GM12801 (cell line): ENCODE data around the gene MCTP1.

Experiments
- TF ChIP-seq, protein P1 (sequence below): IDR thresholded peaks from one replicate; pipeline ENCODE4 v1.5.1; 2011; ENCODE audit warnings: control low read depth; ENCODE audit not compliant: insufficient read length; ENCODE audit errors: extremely low read depth

Gene MCTP1

DNA sequence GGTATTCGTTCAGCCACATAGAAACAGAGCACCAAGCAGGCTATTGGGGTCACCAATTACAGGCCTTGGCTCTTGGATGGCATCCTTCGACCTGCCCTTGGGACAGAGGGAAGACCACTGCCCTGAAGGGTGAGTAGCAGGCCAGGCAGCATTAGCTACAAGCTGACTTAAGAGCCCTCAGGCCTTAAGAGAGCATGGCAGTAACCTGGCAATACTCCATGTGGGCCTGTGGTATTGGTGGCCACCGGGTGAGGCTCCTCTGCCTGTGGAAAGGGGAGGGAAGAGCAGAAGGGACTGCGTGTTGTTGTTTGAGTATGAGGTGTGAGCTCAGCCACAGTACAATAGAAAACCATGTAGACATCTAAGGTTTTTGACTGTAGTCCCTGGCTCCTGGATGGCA, 170.6 kb downstream of the MCTP1 start:
- TF ChIP-seq, protein P1, sequence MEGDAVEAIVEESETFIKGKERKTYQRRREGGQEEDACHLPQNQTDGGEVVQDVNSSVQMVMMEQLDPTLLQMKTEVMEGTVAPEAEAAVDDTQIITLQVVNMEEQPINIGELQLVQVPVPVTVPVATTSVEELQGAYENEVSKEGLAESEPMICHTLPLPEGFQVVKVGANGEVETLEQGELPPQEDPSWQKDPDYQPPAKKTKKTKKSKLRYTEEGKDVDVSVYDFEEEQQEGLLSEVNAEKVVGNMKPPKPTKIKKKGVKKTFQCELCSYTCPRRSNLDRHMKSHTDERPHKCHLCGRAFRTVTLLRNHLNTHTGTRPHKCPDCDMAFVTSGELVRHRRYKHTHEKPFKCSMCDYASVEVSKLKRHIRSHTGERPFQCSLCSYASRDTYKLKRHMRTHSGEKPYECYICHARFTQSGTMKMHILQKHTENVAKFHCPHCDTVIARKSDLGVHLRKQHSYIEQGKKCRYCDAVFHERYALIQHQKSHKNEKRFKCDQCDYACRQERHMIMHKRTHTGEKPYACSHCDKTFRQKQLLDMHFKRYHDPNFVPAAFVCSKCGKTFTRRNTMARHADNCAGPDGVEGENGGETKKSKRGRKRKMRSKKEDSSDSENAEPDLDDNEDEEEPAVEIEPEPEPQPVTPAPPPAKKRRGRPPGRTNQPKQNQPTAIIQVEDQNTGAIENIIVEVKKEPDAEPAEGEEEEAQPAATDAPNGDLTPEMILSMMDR, result no peak

DNA sequence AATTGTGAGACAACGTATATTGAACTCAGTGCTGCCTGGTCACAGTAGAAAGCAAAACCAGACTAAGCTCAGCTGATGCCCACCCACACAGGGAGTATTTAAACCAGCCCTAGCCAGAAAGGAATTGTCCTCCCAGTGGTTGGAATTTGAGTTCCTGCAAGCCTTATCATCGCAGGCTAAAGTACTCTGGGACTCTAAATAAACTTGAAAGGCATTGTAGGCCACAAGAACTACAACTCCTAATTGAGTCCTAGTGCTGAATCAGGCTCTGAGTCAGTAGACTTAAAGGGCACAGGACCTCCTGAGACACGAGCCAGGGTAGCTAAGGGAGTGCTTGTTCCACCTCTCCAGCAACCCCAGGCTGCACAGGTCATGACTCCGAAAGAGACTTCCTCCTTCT, 171.4 kb downstream of the MCTP1 start:
- TF ChIP-seq, protein P1, result no peak

DNA sequence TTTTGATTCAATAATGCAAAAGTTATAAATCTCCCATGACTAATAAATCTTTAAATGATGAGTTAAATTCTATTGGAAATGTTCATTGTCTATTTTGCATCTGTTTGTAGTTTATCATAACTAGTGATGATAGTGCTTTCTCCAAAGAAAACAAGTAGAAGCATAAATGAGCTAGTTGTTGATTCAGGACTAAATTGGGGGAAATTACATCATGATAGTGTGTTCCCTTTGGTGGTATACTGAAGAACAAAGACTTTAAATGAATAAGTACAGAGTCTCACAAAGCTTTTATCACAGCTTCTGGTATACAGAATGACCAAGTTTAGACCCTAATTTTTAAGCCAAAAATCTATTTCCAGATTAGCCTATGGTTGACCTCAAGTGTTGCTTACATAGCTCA, 173.8 kb downstream of the MCTP1 start:
- TF ChIP-seq, protein P1, result no peak

DNA sequence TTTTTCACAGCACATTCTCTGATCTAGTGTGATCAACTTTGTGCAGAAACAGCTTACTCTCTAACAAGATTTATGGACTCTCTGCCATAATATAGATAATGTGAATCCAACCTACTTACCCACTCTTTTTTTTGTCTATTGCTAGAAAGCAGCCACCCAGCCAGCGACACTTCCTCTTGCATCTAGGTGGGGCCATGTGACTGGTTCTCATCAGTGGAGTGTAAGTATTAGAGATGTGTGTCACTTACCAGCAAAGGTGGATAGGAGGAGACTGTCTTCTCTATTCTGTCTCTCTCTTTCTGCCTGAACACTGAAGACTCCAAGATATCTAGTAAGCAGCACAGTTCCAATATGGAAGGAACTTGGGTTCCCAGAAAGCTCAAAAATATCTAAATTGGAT, 174.8 kb downstream of the MCTP1 start:
- TF ChIP-seq, protein P1, result no peak

DNA sequence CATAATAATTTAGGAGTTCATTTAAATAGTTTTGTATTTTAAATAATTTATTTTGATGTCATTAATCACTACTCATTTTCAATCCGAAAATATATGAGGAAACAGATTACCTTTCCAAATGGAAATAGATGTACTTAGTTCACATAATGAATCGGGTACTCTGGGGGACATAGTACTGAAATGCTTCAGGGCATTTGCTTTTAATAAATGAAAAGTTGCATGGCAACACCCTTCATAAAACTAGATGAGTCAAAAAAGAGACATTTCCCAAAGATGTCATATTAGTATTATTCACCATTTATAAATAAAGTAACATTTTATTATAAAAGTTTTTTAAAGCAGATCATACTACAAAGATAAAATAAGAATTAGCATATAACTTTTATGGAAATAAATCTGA, 177.8 kb downstream of the MCTP1 start:
- TF ChIP-seq, protein P1, result no peak

DNA sequence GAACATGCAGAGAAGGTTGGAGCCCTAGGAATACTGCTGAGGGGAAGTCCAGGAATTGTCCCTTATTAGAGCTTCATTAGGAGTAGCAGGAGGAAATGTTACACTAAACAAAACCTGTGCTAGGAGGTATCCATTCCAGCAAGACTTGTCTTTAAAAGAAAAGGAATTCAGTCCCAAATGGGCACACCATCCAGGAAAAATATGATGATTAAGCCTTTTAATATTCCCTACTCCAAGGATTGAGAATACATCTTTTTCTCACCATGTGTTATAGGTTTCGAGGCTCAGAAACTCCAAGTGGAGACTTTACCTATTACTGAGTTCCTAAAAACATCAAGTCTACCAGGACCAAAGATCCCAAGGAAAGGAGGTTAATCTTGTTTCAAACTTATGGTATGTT, 179.3 kb downstream of the MCTP1 start:
- TF ChIP-seq, protein P1, result no peak

DNA sequence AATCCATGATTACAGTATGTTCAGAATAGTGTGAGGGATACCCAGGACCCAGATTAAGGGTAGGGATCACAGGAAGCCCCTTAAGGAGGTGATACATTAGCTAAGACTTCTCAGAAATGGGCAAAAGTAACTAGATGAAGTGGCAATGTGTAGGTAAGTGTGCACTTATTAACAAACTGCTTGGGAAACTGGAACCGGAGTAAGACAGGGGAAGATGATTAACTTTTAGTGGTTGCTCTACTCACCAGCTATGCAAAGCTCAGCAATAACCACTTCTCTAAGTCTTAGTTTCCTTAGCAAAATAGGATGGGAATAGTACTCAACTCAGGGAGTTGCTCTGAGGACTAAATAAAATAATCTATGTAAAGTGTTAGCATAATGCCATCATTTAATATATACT, 182.2 kb downstream of the MCTP1 start:
- TF ChIP-seq, protein P1, result no peak

DNA sequence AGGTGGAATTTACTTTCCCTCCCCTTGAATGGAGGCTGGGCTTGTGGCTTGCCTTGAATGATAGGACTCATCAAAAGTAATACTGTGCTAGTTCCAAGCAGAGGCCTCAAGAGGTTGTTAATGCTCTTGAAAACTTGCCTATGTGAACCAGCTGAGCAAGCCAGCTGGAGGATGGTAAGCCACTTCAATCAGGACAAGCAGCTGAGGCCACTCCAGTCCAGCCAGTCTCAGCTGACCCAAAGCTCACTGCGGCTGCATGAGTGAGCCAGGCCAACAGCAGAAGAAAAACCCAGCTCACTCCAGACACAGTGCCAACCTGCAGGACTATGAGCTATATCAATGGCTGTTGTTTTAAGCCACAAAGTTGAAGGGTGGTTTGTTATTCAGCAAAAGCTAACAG, 182.8 kb downstream of the MCTP1 start:
- TF ChIP-seq, protein P1, result no peak
